Fibroblast of peridontal ligament (primary cell): ENCODE measurements around the gene GAS6.
"Not testable (repeated sequence)": the region's sequence is repeated elsewhere in the genome, so short reads cannot be mapped to it uniquely, and the experiment has no call there.

Experiments used
- DNase-seq: peaks from one replicate; pipeline ENCODE4 v3.0.0-alpha.2; 2010; ENCODE audit errors: extremely low read depth

The GAS6 gene

DNA sequence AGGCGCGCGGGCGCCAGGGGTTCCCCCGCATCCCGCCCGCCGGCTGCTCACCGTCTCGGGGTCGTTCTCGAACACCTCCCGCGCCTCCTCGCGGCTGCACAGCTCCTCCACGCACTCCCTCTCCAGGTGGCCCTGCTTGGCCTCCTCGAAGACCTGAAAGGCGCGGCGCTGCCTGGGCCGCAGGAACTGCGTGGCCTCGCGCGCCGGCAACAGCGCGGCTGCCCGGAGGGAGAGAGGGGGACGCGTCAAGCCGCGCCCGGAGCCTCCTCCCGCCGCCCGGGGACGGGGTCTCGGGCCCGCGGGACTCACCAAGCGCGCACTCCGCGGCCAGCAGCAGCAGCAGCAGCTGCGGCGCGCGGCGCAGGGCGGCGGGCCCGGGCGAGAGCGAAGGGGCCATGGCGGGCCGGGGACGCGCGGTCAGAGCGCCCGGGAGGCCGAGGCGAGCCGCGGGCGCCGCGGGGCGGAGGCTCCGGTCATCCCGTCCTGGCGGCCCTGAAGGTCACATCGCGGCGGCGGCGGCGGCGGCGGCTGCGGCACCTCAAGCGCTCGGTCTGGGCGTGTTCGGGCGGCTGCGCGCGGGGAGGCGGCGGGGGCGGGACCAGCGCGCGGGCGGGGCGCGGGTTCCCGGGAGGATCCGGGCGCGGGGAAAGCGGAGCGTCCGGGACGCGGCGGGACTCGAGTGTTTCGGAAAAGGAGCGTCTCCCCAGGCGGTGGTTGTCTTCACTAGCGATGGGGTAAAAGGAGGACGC, at the start of gene GAS6:
Gene GAS6, minus strand, starts transcription at position 553 of the 749 bp plus-strand sequence. Its CDS starts 156 bp downstream, at position 397.
- DNase-seq = no peak

GRCh38 chr13:113913408-113913807, 49.5 kb upstream of the GAS6 start:
- DNase-seq = not testable (repeated sequence)

GRCh38 chr13:113912596-113912995, 48.7 kb upstream of the GAS6 start:
- no peak for DNase-seq

GRCh38 chr13:113907635-113908617, 44.0 kb upstream of the GAS6 start:
- peak; percentile 53 for DNase-seq

GRCh38 chr13:113906571-113906970, 42.7 kb upstream of the GAS6 start:
- DNase-seq = no peak

- DNase-seq = no peak
Observed at GRCh38 chr13:113905942-113906341, 42.1 kb upstream of the GAS6 start.

DNA sequence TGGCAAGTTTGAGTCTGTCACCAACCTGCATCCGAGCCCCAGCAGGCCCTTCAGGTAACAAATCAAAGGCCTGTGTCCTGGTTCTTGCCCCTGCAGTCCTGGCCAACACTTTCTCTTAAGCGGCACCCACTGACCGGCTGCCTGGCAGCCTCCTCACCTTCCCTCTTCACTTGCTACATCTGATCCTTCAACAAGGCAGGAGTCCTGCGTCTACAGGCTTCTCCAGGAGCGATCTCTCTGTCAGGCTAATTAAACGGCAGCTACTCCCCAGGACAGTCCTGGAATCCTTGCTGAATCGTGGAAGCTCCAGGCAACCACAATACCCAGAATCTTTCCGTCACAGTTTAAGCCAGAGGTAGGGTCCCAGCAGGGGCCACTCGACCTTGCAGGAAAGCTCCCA, 41.1 kb upstream of the GAS6 start:
- no peak for DNase-seq

DNA sequence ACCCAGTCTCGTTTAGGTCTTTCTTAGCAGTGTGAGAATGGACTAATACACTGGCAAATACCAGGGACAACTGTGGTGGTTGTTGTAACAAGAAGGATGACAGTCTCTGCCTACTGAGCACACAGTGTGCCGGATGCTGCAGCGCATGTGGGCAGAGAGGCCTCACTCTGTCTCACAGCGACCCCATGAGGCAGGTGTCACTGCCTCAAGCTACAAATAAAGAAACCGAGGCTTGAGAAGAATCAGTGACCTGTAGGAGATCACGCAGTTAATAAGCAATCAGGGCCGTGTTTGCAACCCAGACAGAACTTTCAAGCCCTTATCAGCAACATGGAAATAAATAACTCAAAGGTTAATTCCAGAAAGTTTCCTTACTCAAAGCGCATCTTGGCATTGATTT, 40.5 kb upstream of the GAS6 start:
- no peak for DNase-seq

DNA sequence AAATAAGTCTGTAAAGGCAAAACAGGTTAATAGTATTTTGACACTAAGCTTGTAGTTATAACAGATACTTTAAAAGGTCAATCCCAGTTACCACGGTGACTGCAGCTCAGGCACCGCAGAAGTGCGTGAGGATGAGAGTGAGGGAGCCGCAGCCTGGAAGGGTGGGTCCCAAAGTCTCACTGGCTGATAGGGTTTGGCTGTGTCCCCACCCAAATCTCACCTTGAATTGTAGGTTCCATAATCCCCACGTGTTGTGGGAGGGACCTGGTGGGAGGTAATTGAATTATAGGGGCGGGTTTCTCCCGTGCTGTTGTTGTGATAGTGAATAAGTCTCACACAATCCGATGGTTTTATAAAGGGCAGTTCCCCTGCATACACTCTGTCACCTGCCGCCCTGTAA, 40.0 kb upstream of the GAS6 start:
- DNase-seq = no peak

- DNase-seq = peak; percentile 71
Observed at GRCh38 chr13:113902986-113903775, 39.3 kb upstream of the GAS6 start.

- DNase-seq = no peak
Observed at GRCh38 chr13:113902481-113902880, 38.6 kb upstream of the GAS6 start.

DNA sequence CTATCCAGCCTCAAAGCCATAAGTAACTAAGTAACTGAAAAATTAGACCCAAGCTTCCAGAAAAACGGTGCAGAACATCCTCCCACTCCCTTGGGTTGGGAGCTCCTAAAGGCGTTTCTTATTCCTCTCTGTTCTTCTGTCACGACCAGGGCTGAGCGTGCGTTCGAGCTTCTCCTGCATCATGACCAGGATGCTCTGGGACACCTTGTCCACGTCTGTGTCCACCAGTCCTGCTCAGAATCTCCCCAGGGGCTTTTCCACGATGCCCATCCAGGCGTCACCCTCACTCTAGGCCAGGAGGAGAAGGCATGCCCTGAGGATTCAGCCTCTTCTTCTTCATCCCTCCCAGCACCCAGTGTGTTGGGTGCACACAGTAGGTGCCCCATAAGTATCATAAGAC, 37.8 kb upstream of the GAS6 start:
- no peak for DNase-seq

- DNase-seq = peak; percentile 83
Observed at GRCh38 chr13:113901231-113901630, 37.4 kb upstream of the GAS6 start.

DNA sequence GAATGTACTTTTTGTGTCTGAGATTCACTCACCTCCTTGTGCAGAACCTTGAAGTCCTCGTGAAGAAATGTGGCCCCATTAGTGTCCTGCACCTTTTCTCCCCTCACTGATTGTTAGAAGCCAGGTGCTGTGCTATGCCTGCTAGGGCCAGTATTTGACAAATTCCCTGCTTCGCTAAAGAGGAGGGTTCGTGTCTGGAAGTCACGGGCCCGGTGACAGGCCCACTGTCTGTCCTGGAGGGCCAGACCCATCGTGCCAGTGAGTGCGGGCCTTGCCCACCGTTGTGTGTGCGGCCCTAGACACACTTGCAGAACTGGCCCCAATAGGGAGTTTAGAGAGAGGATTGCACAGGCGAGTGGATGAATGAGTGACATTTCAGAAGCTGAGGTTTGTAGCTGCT, 36.8 kb upstream of the GAS6 start:
- no peak for DNase-seq

GRCh38 chr13:113898391-113898790, 34.5 kb upstream of the GAS6 start:
- DNase-seq = no peak

DNA sequence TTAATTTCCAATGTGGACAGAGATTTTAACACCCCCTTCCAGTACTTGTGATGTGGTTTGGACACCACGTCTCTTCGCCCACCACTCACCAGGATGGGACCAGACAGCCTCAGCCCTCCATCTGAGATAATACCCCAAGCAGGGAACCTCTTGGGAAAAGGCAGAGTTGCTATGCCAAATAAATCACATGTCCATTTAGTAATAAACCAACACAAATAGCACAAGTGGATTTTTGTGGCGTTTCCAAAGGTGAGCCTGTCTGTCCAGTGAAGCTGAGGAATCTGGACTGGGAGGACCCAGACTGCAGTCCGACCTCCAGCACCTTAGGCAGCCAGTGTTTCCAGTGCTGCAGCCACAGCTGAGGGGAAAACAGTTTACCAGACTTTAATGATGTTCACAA, 34.1 kb upstream of the GAS6 start:
- no peak for DNase-seq

- peak; percentile 95 for DNase-seq
Observed at GRCh38 chr13:113897161-113897560, 33.3 kb upstream of the GAS6 start.

DNA sequence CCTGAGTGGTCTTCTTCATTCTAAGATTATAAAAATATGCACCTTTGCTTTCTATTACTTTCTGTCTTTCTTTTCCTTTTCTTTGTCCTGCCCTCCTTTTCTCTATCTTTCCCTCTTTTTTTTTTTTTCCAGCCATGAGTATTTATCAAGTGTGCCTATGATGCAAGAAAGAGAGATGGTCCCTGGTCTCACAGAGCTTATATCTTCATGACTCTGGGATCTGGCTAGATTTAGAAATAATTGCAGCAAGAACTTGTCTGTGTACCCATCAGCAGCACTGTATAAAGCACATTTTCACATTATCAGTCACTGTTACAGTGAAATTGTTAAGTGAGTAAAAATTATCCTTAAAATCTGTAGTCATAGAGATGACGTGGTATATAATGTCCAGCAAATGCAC, 31.6 kb upstream of the GAS6 start:
- DNase-seq = no peak

DNA sequence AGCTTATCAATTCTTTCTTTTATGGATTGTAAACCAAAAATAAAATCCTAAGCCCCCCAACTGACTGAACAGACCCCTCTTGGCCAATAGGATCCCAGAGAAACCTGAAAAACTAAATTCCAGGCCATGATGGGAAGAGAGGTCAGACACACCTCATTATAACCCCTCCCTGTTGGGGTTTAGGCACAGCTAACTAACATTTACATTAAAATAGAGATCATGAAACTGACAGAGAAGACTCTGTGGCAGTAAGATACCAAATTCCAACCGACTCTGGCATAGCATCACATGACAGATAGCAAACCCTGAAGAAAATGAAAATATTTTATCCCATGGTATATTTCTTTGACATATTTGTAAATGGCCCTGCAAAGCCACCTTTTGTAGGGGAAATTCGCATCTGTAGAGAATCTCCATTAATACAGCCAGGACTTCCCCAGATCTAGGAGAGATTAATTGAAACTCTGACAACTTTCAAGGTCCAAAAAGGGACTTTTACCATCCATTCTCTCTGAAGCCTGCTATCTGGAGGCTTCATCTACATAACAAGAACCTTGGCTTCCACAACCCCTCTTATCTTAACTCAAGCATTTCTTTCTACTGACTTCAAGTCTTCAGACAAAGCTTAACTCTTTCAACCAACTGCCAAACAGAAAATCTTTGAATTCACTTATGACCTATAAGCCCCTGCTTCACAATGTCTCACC, 27.1 kb upstream of the GAS6 start:
- no peak for DNase-seq

GRCh38 chr13:113889467-113889866, 25.6 kb upstream of the GAS6 start:
- no peak for DNase-seq

- no peak for DNase-seq
Observed at GRCh38 chr13:113888701-113889330, 24.9 kb upstream of the GAS6 start.
